ENCODE data around the gene CACNA1H. TPM values are rescaled to one million over a fixed set of nuclear protein-coding genes. Genes with fewer than 3 reads are reported as not detected.

CACNA1H gene
- total and polyA plus RNA-seq, 2 of the 8 experiments (the other 6 are each of a cell fraction or from before 2014, with no cell fraction given): 14.0 to 28.7 TPM

GRCh38 chr16:1244881-1245280 is 92.0 kb downstream of the CACNA1H start:
- H4K20me1 ChIP-seq (replicated peaks in 1 of 2; ENCODE audit: control insufficient read depth in 1 of 2, insufficient read depth in 2 of 2, low read length in 2 of 2): peaks cover 0 to 3% of the 10 kb centered on the region in 2 experiments
- no peak overlapping the region for H2BK12ac ChIP-seq (ENCODE audit: low read depth, low read length)
- no peak overlapping the region for H4K5ac ChIP-seq (ENCODE audit: insufficient read length, low read depth, low read length)
- no peaks in the 10 kb centered on the region for H3K36me3 ChIP-seq (ENCODE audit: control insufficient read depth in 2 of 4, insufficient read depth in 4 of 4, low read length in 3 of 4)
- ChIA-PET POLR2A (ENCODE audit: partially characterized antibody) (interaction anchor here (1.3 kb wide), 1 partner anchor 46 kb away, joined by 4 read pairs; no protein-coding TSS in a partner anchor), CTCF (ENCODE audit: partially characterized antibody) (no interaction called here)
- H2BK15ac ChIP-seq (ENCODE audit: low read length): no peak overlapping the region
- H3K79me2 ChIP-seq (ENCODE audit: control insufficient read depth in 1 of 2, insufficient read depth in 2 of 2, low read length in 2 of 2): no peaks in the 10 kb centered on the region
- H3K79me1 ChIP-seq (ENCODE audit: low read depth, low read length): no peaks in the 10 kb centered on the region
- H3K56ac ChIP-seq (replicated peaks; ENCODE audit: insufficient read length, low read depth, low read length): no peak overlapping the region
- H4K8ac ChIP-seq (ENCODE audit: extremely low read depth, insufficient read depth, low read length): no peak overlapping the region
- no peak overlapping the region for H4K91ac ChIP-seq (replicated peaks; ENCODE audit: insufficient read length, low read length)
- no peak overlapping the region for H2BK120ac ChIP-seq (replicated peaks; ENCODE audit: low read depth, low read length)
- no peak overlapping the region for H3K18ac ChIP-seq (ENCODE audit: extremely low read depth, low read length)
- H3K4me2 ChIP-seq (ENCODE audit: insufficient read depth in 1 of 2, low read depth in 2 of 2, low read length in 2 of 2): no peak overlapping the region
- H3K4me3 ChIP-seq (ENCODE audit: extremely low read depth in 1 of 4, insufficient read depth in 2 of 4, low read depth in 3 of 4, low read length in 4 of 4): no peak overlapping the region
- no peak overlapping the region for H2BK5ac ChIP-seq (ENCODE audit: low read depth, low read length)
- DNase-seq (ENCODE audit: low read depth in 1 of 2, low spot score in 2 of 2) (no peak), FAIRE-seq (no peak)
- H3K4ac ChIP-seq (replicated peaks; ENCODE audit: insufficient read length, low read depth, low read length): no peak overlapping the region
- no peak for TF ChIP-seq CBX8 (IDR thresholded peaks at IDR 0.05; ENCODE audit: borderline replicate concordance, low read depth, low read length)
- TF ChIP-seq SIX5 (IDR thresholded peaks at IDR 0.05; ENCODE audit: low read depth, low read length): no peak
- TF ChIP-seq GABPA (IDR thresholded peaks at IDR 0.05; ENCODE audit: borderline replicate concordance, insufficient read depth, low read length): no peak
- TF ChIP-seq RBBP5 (IDR thresholded peaks at IDR 0.05; ENCODE audit: borderline replicate concordance, low read depth, low read length): no peak
- TF ChIP-seq HDAC2 (IDR thresholded peaks at IDR 0.05; ENCODE audit: borderline replicate concordance in 1 of 2, low read depth in 2 of 2, low read length in 2 of 2): no peak
- no peak overlapping the region for H2BK20ac ChIP-seq (ENCODE audit: low read length)
- H3K9ac ChIP-seq (replicated peaks in 1 of 4; ENCODE audit: extremely low read depth in 1 of 4, low read depth in 3 of 4, low read length in 3 of 4): no peak overlapping the region
- no peak overlapping the region for H3K27ac ChIP-seq (ENCODE audit: low read depth, low read length)
- H3K14ac ChIP-seq (ENCODE audit: insufficient read length): no peak overlapping the region
- no peak overlapping the region for H2AFZ ChIP-seq (ENCODE audit: low read length)
- 83% methylated on average over 8 of the region's 12 CpGs; no CpG with 5 or more reads in 1 of the 2 experiments for WGBS, 2 experiments (ENCODE audit: extremely low coverage in 1 of 2, insufficient coverage in 1 of 2, insufficient read length in 1 of 2, insufficient replicate concordance in 2 of 2, low coverage in 1 of 2, low lambda C conversion rate in 2 of 2, missing lambda C conversion rate in 1 of 2)
- H3K23me2 ChIP-seq (ENCODE audit: low read depth, low read length): peaks cover 2% of the 10 kb centered on the region; the same call in 1 of the 2 replicates
- H3K27me3 ChIP-seq (replicated peaks in 1 of 4; ENCODE audit: control insufficient read depth in 3 of 4, extremely low read depth in 1 of 4, insufficient read depth in 3 of 4, low read length in 3 of 4): peaks cover 0 to 11% (median 4%) of the 10 kb centered on the region in 4 experiments; a peak in 3 of 7 replicates
- H3K4me1 ChIP-seq (replicated peaks in 1 of 4; ENCODE audit: control insufficient read depth in 3 of 4, insufficient read depth in 4 of 4, low read length in 3 of 4): no peaks in the 10 kb centered on the region
- H3K23ac ChIP-seq (ENCODE audit: insufficient read length): no peak overlapping the region
- no peak overlapping the region for H2AK5ac ChIP-seq (ENCODE audit: low read depth, low read length)
- no peaks in the 10 kb centered on the region for H3K9me3 ChIP-seq (ENCODE audit: insufficient read depth in 2 of 2, low read depth in 1 of 2, low read length in 1 of 2)
